ENCODE results near the gene OR6M1. TPM values are rescaled to one million over a fixed set of nuclear protein-coding genes. Genes with fewer than 3 reads are reported as not detected.

The OR6M1 gene
- not detected for total RNA-seq
- long read RNA-seq, result 0 reads

GRCh38 chr11:123806249-123806648, at the start of gene OR6M1:
OR6M1 (minus strand) TSS chr11:123806349; CDS start chr11:123806349, 0 bp downstream.
- ATAC-seq (no peak), DNase-seq (no peak)
- intact Hi-C loops (cut with DNase I), result no loop called here

- DNase-seq, result no peak
- intact Hi-C loops (cut with DNase I), result no loop called here
- ATAC-seq, result no peak
Measured at GRCh38 chr11:123853038-123853437, 46.9 kb upstream of the OR6M1 start.

- intact Hi-C loops (cut with DNase I), result no loop called here
- ATAC-seq, result no peak
- no peak for DNase-seq
Measured at GRCh38 chr11:123852321-123852720, 46.2 kb upstream of the OR6M1 start.

GRCh38 chr11:123851110-123851509, 45.0 kb upstream of the OR6M1 start:
- intact Hi-C loops (cut with DNase I), result no loop called here
- DNase-seq (no peak), ATAC-seq (no peak)

- ATAC-seq (no peak), DNase-seq (peak; percentile 19)
- intact Hi-C loops (cut with DNase I), result no loop called here
Measured at GRCh38 chr11:123841174-123841573, 35.0 kb upstream of the OR6M1 start.

GRCh38 chr11:123839131-123839530, 33.0 kb upstream of the OR6M1 start:
- DNase-seq (no peak), ATAC-seq (no peak)
- intact Hi-C loops (cut with DNase I), result no loop called here

GRCh38 chr11:123838659-123839058, 32.5 kb upstream of the OR6M1 start:
- intact Hi-C loops (cut with DNase I), result no loop called here
- DNase-seq (no peak), ATAC-seq (no peak)

- intact Hi-C loops (cut with DNase I), result no loop called here
- ATAC-seq, result no peak
- no peak for DNase-seq
Measured at GRCh38 chr11:123838199-123838598, 32.0 kb upstream of the OR6M1 start.

GRCh38 chr11:123833095-123833494, 26.9 kb upstream of the OR6M1 start:
- intact Hi-C loops (cut with DNase I), result no loop called here
- DNase-seq, result no peak

GRCh38 chr11:123829745-123830144, 23.6 kb upstream of the OR6M1 start:
- ATAC-seq (no peak), DNase-seq (peak; percentile 5)
- intact Hi-C loops (cut with DNase I), result no loop called here

More at GRCh38 chr11:123833095-123833494, 26.9 kb upstream of the OR6M1 start:
- no peak for ATAC-seq

- intact Hi-C loops (cut with DNase I), result no loop called here
- DNase-seq (no peak), ATAC-seq (peak in 1 of 2 donors; percentile 81)
Measured at GRCh38 chr11:123822599-123822998, 16.4 kb upstream of the OR6M1 start.

GRCh38 chr11:123822032-123822431, 15.9 kb upstream of the OR6M1 start:
- DNase-seq, result no peak
- no peak for ATAC-seq
- intact Hi-C loops (cut with DNase I), result no loop called here

- DNase-seq (no peak), ATAC-seq (no peak)
- intact Hi-C loops (cut with DNase I), result no loop called here
Measured at GRCh38 chr11:123815122-123815521, 9.0 kb upstream of the OR6M1 start.

GRCh38 chr11:123801765-123802164, 4.4 kb downstream of the OR6M1 start:
- intact Hi-C loops (cut with DNase I), result no loop called here
- DNase-seq, result no peak
- ATAC-seq, result no peak

GRCh38 chr11:123800036-123800435, 6.1 kb downstream of the OR6M1 start:
- intact Hi-C loops (cut with DNase I), result no loop called here
- no peak for DNase-seq
- ATAC-seq, result no peak

- intact Hi-C loops (cut with DNase I), result no loop called here
- DNase-seq (no peak), ATAC-seq (no peak)
Measured at GRCh38 chr11:123799438-123799837, 6.7 kb downstream of the OR6M1 start.

GRCh38 chr11:123798513-123799252, 7.5 kb downstream of the OR6M1 start:
- intact Hi-C loops (cut with DNase I), result no loop called here
- peak in 1 of 2 donors; percentile 35 for ATAC-seq
- peak; percentile 19 for DNase-seq

GRCh38 chr11:123798079-123798478, 8.1 kb downstream of the OR6M1 start:
- intact Hi-C loops (cut with DNase I), result no loop called here
- ATAC-seq (peak in 1 of 2 donors; percentile 14), DNase-seq (no peak)

GRCh38 chr11:123797541-123797940, 8.6 kb downstream of the OR6M1 start:
- intact Hi-C loops (cut with DNase I), result no loop called here
- ATAC-seq (no peak), DNase-seq (no peak)

GRCh38 chr11:123797114-123797513, 9.0 kb downstream of the OR6M1 start:
- ATAC-seq (no peak), DNase-seq (no peak)
- intact Hi-C loops (cut with DNase I), result no loop called here

GRCh38 chr11:123796226-123796625, 9.9 kb downstream of the OR6M1 start:
- no peak for ATAC-seq
- intact Hi-C loops (cut with DNase I), result no loop called here
- DNase-seq, result no peak
